GM21447 (cell line): Measurements from ENCODE around the gene NAB2.
A peak's percentile ranks its signal among the peaks of the same experiment; 100 is the strongest.
"Not testable (repeated sequence)": the region's sequence is repeated elsewhere in the genome, so short reads cannot be mapped to it uniquely, and the experiment has no call there.

ENCODE experiments used
- ATAC-seq: cut with Tn5 transposase; IDR thresholded peaks from one replicate; pipeline ENCODE4 v1.9.1; 2021; ENCODE audit not compliant: unreplicated experiment

NAB2 gene

GRCh38 chr12:57063991-57064685 lies 24.8 kb upstream of the NAB2 start:
- peak; percentile 96 for ATAC-seq

GRCh38 chr12:57066245-57066644 lies 22.7 kb upstream of the NAB2 start:
- no peak for ATAC-seq

- ATAC-seq = peak; percentile 83
Observed at GRCh38 chr12:57069523-57069922, 19.4 kb upstream of the NAB2 start.

- no peak for ATAC-seq
Observed at GRCh38 chr12:57072661-57073060, 16.3 kb upstream of the NAB2 start.

GRCh38 chr12:57073566-57074450 lies 15.1 kb upstream of the NAB2 start:
- ATAC-seq = not testable (repeated sequence)

- peak; percentile 91 for ATAC-seq
Observed at GRCh38 chr12:57078519-57079404, 10.2 kb upstream of the NAB2 start, which contains the start of gene NEMP1. Gene NEMP1 (minus strand): TSS chr12:57078791. CDS start chr12:57078745, 46 bp downstream.

GRCh38 chr12:57079821-57080220 lies 9.1 kb upstream of the NAB2 start:
- no peak for ATAC-seq

GRCh38 chr12:57080855-57081254 lies 8.1 kb upstream of the NAB2 start:
- ATAC-seq = no peak

- ATAC-seq = no peak
Observed at GRCh38 chr12:57085999-57086492, 2.9 kb upstream of the NAB2 start.

- ATAC-seq = no peak
Observed at GRCh38 chr12:57086493-57087009, 2.4 kb upstream of the NAB2 start.

GRCh38 chr12:57087010-57087690 lies 1.8 kb upstream of the NAB2 start:
- ATAC-seq = peak; percentile 31

- ATAC-seq = peak; percentile 36
Observed at GRCh38 chr12:57087691-57088353, 1.1 kb upstream of the NAB2 start.

GRCh38 chr12:57089271-57090245 lies 644 bp downstream of the NAB2 start:
- no peak for ATAC-seq

GRCh38 chr12:57090490-57090889 lies 1.6 kb downstream of the NAB2 start:
- no peak for ATAC-seq

GRCh38 chr12:57090924-57091637 lies 2.2 kb downstream of the NAB2 start:
- ATAC-seq = no peak

GRCh38 chr12:57091638-57092528 lies 3.0 kb downstream of the NAB2 start:
- ATAC-seq = no peak

- no peak for ATAC-seq
Observed at GRCh38 chr12:57092529-57092862, 3.6 kb downstream of the NAB2 start.
